NCI-H2227 treated with DMSO at 0.1 percent for 48 hours (cell line): ENCODE data around the gene PILRA.
"Not testable (repeated sequence)": the region's sequence is repeated elsewhere in the genome, so short reads cannot be mapped to it uniquely, and the experiment has no call there.

Experiments
- DNase-seq: peaks from one replicate; lab custom pipeline; 2025; lab: John Stamatoyannopoulos, UW

PILRA gene

GRCh38 chr7:100373261-100373831 is at the start of gene PILRA:
Gene PILRA (plus strand): TSS chr7:100373487. CDS start chr7:100373657, 170 bp downstream.
- no peak for DNase-seq

DNA sequence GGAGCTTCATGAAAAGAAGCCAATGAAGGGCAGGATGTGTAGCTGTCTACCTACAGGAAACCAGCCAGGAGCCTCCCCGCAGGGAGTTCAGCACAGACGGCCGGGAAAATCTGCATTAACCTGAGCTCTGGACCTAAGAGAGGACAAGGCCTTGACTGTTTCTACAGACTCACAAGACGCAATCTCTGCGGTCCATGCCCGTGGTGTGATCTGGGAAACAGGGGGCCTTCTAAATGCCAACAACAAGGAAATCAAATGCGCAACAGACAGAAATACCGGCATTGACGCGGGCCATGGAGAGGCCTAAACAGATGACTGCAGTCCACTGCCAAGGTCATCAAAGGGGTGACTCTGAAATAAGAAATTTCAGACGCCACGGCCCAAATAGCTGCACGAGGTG is 49.1 kb upstream of the PILRA start:
- not testable (repeated sequence) for DNase-seq

GRCh38 chr7:100325671-100326070 is 47.6 kb upstream of the PILRA start:
- not testable (repeated sequence) for DNase-seq

DNA sequence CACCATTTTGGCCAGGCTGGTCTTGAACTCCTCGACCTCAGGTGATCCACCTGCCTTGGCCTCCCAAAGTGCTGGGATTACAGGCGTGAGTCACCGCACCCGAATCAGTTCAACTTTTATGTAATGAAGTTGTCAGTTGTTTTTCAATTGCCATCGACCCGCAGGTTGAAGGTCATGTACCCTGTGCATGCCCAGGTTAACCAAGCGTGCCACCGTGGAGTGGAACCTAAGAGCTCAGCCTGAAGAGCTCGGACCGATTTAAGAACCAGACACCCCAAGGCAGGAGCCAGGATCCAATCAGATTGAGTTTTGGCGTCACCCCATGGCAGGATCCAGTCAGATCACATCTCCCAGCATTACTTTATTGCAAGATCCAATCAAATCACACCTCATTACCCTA is 46.4 kb upstream of the PILRA start:
- DNase-seq: not testable (repeated sequence)

GRCh38 chr7:100335566-100336466 is 37.5 kb upstream of the PILRA start:
- DNase-seq: peak; percentile 98

GRCh38 chr7:100338083-100338696 is 35.1 kb upstream of the PILRA start:
- DNase-seq: not testable (repeated sequence)

DNA sequence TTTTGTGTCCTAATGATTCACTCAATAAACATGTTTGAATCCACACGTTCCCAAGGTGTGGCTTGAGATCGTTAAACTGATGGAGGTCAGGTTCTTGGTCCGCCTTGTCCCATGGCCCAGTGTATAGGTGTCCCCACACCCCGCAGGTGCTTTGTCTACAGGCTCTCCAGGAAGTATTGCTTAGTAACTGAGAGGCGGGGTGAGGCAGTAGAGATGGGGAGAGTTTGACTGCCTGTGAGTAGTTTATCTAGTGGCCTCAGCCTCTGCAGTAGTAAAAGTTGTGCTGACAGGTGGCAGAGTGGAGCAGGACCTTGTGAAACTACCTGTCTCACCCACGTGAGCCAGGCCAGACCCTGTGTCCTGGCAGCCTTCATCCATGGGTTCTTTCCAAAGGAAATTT is 32.0 kb upstream of the PILRA start:
- not testable (repeated sequence) for DNase-seq

- no peak for DNase-seq
These were observed 30.5 kb upstream of the PILRA start for GRCh38 chr7:100342765-100343164.

DNA sequence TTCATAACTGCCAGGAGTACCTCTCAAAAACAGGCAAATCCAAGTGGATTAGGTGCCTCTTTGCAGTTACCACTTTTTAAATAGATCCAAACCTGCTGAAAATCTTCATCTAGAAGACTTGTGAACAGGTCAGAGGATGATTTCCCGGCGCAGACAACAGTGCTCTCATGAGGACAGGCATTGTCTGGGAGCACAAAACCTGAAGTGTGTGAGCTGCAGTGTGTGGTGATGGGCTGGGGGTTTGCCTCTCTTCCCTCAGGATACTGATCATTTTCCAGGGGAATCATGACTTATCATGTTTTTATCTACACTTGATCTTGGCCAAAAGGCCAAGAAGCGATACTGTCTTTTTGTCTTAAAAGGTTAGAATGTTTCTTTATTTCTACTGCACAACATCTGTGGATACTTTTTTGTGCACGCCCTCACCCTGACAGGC is 29.1 kb upstream of the PILRA start:
- not testable (repeated sequence) for DNase-seq

- DNase-seq: not testable (repeated sequence)
These were observed 28.6 kb upstream of the PILRA start for GRCh38 chr7:100344560-100345287.

DNA sequence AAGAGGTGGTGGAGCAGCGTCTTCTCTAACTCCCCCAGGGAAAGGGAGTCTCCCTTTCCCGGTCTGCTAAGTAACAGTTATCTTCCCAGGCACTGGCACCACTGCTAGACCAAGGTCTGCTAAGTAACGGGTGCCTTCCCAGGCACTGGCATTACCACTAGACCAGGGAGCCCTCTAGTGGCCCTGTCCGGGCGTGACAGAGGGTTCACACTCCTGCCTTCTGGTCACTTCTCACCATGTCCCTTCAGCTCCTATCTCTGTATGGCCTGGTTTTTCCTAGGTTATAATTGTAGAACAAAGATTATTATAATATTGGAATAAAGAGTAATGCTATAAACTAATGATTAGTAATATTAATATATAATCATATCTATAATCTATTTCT is 28.0 kb upstream of the PILRA start:
- DNase-seq: peak; percentile 42

GRCh38 chr7:100346921-100347320 is 26.4 kb upstream of the PILRA start:
- no peak for DNase-seq

- DNase-seq: no peak
These were observed 24.5 kb upstream of the PILRA start for GRCh38 chr7:100348805-100349204.

DNA sequence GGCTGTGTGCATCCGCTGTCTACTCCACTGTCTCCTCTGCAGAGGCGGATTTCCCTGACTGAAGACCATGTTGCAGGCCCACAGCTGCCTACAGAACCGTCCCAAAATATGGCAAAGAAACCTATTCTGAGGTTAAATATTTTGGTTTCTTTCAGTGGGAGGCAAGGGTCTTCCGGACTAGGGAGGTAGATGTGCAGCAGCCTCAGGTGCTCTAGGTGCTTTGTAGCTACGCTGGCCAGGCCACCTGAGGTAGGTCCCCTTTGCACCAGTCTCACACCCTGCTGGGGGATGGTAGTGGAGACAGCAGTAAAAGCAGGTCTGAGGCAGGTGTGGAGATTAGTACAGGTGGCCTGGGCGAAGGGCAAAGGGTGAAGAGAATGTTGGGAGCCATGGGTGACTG is 23.5 kb upstream of the PILRA start:
- DNase-seq: no peak

GRCh38 chr7:100351657-100352058 is 21.6 kb upstream of the PILRA start:
- no peak for DNase-seq

DNA sequence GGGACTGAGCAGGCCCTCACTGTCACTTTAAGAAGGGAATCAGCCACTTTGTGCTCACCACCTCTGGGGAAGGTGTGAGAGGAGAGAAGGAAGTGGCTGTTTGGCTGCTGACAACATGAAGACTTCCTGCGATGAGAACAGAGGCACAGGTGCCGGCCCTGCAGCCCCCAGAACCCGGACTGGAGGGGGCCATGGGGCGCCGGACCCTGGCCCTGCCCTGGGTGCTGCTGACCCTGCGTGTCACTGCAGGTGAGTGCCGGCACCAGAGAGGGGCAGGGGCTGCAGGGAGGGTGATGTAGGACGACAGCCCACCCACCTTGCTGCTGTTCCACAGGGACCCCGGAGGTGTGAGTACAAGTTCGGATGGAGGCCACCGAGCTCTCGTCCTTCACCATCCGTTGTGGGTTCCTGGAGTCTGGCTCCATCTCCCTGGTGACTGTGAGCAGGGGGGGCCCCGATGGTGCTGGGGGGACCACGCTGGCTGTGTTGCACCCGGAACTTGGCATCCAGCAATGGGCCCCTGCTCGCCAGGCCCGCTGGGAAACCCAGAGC is 21.0 kb upstream of the PILRA start:
- not testable (repeated sequence) for DNase-seq

DNA sequence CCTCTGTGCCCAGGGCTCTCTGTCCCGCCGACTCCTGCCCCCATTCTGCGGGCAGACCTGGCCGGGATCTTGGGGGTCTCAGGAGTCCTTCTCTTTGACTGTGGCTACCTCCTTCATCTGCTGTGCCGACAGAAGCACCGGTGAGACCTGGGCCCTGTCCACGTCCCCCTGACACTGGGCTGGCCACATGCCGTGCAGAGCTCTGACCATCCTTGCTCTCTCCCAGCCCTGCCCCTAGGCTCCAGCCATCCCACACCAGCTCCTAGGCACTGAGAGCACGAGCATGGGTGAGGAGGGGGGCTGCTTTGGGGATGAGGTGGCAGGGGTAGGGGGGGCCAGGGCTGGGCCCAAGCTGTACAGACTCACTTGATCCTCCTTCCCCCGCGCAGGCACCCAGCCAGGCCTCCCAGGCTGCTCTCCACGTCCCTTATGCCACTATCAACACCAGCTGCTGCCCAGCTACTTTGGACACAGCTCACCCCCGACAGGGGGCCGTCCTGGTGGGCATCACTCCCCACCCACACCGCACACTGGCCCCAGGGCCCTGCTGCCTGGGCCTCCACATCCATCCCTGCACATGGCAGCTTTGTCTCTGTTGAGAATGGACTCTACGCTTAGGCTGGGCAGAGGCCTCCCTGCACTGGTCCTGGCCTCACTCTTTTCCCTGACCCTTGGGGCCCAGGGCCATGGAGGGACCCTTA is 20.2 kb upstream of the PILRA start:
- DNase-seq: no peak

DNA sequence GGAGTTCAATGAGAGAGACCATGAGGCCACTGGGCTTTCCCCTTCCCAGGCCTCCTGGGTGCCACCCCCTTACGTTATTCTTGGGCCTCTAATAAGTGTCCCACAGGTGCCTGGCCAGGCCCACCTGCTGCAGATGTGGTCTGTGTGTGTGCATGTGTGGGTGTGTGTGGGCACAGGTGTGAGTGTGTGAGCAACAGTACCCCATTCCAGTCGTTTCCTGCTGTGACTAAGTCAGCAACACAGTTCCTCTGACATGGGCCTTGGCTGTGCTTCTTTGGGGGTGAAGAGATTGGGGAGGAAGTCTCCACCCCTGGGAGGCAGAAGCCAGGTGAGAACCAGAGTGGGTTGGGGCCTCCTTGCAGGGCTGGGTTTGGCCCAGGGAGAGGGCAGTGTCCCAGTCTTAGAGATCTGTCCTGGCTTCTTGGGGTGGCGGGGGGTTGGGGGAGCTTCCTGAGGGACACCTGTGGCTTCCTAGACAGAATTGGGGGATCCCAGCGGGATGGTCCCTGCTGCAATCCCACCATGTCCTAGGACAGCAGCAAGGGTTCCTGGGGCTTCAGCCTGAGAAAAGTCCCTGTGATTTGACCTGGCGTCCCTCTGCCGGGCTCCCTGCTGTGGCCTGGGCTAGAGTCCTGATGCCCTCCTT is 19.5 kb upstream of the PILRA start:
- no peak for DNase-seq

DNA sequence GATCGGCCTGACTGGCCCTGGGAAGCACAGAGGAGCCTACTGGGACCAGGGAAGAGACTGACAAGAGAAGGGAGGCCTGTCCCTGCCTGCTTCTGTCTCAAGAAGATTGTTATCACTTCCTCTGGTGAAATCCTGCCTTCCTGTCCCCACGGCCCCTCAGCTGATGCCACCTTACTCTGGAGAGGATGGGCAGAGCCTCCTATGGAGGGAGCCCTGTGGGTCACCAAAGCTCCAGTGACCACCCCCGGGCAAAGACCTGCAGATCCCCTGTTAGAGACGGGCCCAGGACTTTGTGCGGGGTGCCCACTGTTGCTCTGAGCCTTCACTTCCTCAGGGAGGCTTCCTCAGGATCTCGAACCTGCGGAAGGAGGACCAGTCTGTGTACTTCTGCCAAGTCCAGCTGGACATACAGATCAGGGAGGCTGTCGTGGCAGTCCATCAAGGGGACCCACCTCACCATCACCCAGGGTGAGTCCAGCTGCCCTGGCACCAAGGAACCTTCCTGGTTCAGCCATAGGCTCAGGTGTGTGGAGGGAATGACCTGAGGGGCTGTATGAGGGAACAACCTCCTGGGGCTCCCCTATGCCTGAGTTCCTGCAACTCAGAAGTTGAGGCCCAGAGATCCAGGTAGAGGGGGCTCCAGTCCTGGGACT is 16.7 kb upstream of the PILRA start:
- no peak for DNase-seq

DNA sequence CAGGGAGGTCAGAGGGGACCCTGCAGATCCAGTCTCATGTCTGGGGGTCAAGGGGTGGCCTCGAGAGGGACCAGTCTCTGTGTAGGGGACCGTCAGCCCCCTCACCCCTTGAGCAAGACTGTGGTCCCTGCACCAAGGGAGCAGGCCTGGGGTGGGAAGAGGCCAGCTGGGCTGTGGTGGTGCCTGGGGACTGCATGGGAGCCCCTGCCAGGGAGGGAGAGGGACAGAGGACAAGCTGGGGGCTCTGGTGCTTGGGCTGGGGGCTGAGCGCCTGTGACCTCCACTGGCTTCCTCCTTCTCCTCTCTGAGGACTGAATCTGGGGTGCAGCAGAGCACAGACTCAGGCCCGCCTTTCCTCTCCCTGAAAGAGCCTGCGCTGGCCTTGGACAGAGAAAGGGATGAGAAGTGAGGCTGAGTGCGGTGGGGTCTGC is 16.1 kb upstream of the PILRA start:
- no peak for DNase-seq
